Measurements from ENCODE around the gene NDUFA11.

The NDUFA11 gene

GRCh38 chr19:5905114-5905778, 1.7 kb upstream of the NDUFA11 start:
- no peak for DNase-seq

GRCh38 chr19:5904352-5905113, 943 bp upstream of the NDUFA11 start, which contains the start of gene VMAC:
VMAC (plus strand) TSS chr19:5904872; CDS start chr19:5904891, 19 bp downstream.
- peak; percentile 100 for DNase-seq

GRCh38 chr19:5903056-5903623, 450 bp downstream of the NDUFA11 start:
- no peak for DNase-seq

GRCh38 chr19:5900976-5901375, 2.6 kb downstream of the NDUFA11 start:
- DNase-seq, result no peak

- DNase-seq, result no peak
Observed at GRCh38 chr19:5899728-5900526, 3.7 kb downstream of the NDUFA11 start.

GRCh38 chr19:5897189-5897969, 6.2 kb downstream of the NDUFA11 start:
- DNase-seq, result no peak

- no peak for DNase-seq
Observed at GRCh38 chr19:5896365-5897076, 7.1 kb downstream of the NDUFA11 start.

GRCh38 chr19:5895890-5896289, 7.7 kb downstream of the NDUFA11 start:
- DNase-seq, result no peak

GRCh38 chr19:5895409-5895808, 8.2 kb downstream of the NDUFA11 start:
- no peak for DNase-seq

- no peak for DNase-seq
Observed at GRCh38 chr19:5894704-5895349, 8.8 kb downstream of the NDUFA11 start.

GRCh38 chr19:5893907-5894703, 9.5 kb downstream of the NDUFA11 start:
- DNase-seq, result no peak

- DNase-seq, result no peak
Observed at GRCh38 chr19:5893296-5893903, 10.2 kb downstream of the NDUFA11 start.

- DNase-seq, result no peak
Observed at GRCh38 chr19:5892772-5893275, 10.8 kb downstream of the NDUFA11 start.

- peak; percentile 28 for DNase-seq
Observed at GRCh38 chr19:5891938-5892771, 11.4 kb downstream of the NDUFA11 start.

- no peak for DNase-seq
Observed at GRCh38 chr19:5891572-5891937, 12.0 kb downstream of the NDUFA11 start.

GRCh38 chr19:5890099-5890498, 13.5 kb downstream of the NDUFA11 start:
- no peak for DNase-seq

- no peak for DNase-seq
Observed at GRCh38 chr19:5889288-5889971, 14.2 kb downstream of the NDUFA11 start.

All from stimulated activated CD4-positive, alpha-beta T cell treated with anti-CD3 and anti-CD28 coated beads, Interleukin-4, amount 100 ng/mL, for 1 hour (primary cell).